HEK293 (cell line): ENCODE results near the gene AKAP12.

Source experiments
- CTCF ChIA-PET: fragments of 350-600 bp; formaldehyde crosslinking; extraction: SDS; loops from one replicate; lab custom pipeline; 2021; ENCODE audit warnings: antibody characterized with exemption; lab: Yijun Ruan, JAX
- POLR2A ChIA-PET: fragments of 300-600 bp; formaldehyde crosslinking; extraction: SDS; loops from one replicate; lab custom pipeline; 2020; ENCODE audit warnings: antibody characterized with exemption, inconsistent platforms; lab: Yijun Ruan, JAX
- H3K27ac ChIP-seq: fragments of 200-500 bp; sonication (Bioruptor generic); 2 replicates; pipeline ENCODE4 v1.5.1; 2014; ENCODE audit warnings: low read depth, low read length, control low read depth, inconsistent platforms; ENCODE audit errors: extremely low read depth
- H3K36me3 ChIP-seq, 2 experiments: fragments of 200-500 bp in 1 of 2; sonication (Bioruptor generic) in 1 of 2; 1 replicate in 1 of 2; 2 replicates in 1 of 2; pipeline ENCODE4 v1.5.1; 2014 to 2017; ENCODE audit warnings: inconsistent platforms in 2 of 2, low read length in 2 of 2; ENCODE audit not compliant: control insufficient read depth in 2 of 2, insufficient read depth in 1 of 2
- H3K4me1 ChIP-seq: fragments of 200-500 bp; sonication (Bioruptor generic); 2 replicates; pipeline ENCODE4 v1.5.1; 2014; ENCODE audit warnings: mild to moderate bottlenecking, low read length, inconsistent platforms; ENCODE audit not compliant: control insufficient read depth, insufficient read depth
- H3K4me3 ChIP-seq: 2 replicates; pipeline ENCODE4 v1.5.1; 2011; ENCODE audit warnings: low read depth, mild to moderate bottlenecking, control low read depth, low read length, moderate library complexity
- H3K9me3 ChIP-seq: fragments of 200-500 bp; sonication (Bioruptor generic); 2 replicates; pipeline ENCODE4 v1.5.1; 2014; ENCODE audit warnings: low read depth, low read length, inconsistent platforms; ENCODE audit not compliant: control insufficient read depth, insufficient read depth
- GLIS1 ChIP-seq: fragments of 450-650 bp; formaldehyde crosslinking; IDR thresholded peaks from 2 replicates; pipeline ENCODE4 v1.5.1; 2016; ENCODE audit warnings: missing biosample characterization, missing genetic modification characterization
- PRDM6 ChIP-seq: fragments of 450-650 bp; formaldehyde crosslinking; IDR thresholded peaks from 2 replicates; pipeline ENCODE4 v1.5.1; 2017; ENCODE audit warnings: missing biosample characterization, missing genetic modification characterization
- SCRT2 ChIP-seq: fragments of 450-650 bp; formaldehyde crosslinking; IDR thresholded peaks from 2 replicates; pipeline ENCODE4 v1.5.1; 2016; ENCODE audit warnings: missing biosample characterization, missing genetic modification characterization
- TCF7L2 ChIP-seq: IDR thresholded peaks from 2 replicates; pipeline ENCODE4 v1.6.1; 2011; ENCODE audit warnings: low read depth, mild to moderate bottlenecking, inconsistent platforms, low read length, moderate library complexity, borderline replicate concordance
- YY1 ChIP-seq: fragments of 450-650 bp; formaldehyde crosslinking; IDR thresholded peaks from 2 replicates; pipeline ENCODE4 v1.5.1; 2018; ENCODE audit warnings: missing biosample characterization, missing genetic modification characterization
- ZEB2 ChIP-seq: fragments of 450-650 bp; formaldehyde crosslinking; IDR thresholded peaks from 2 replicates; pipeline ENCODE4 v1.5.1; 2016; ENCODE audit warnings: missing biosample characterization, missing genetic modification characterization
- ZFP3 ChIP-seq: fragments of 450-650 bp; formaldehyde crosslinking; IDR thresholded peaks from 2 replicates; pipeline ENCODE4 v1.5.1; 2016; ENCODE audit warnings: low read depth, missing biosample characterization, missing genetic modification characterization
- ZNF140 ChIP-seq: fragments of 450-650 bp; formaldehyde crosslinking; IDR thresholded peaks from 2 replicates; pipeline ENCODE4 v1.5.1; 2016; ENCODE audit warnings: missing biosample characterization, missing genetic modification characterization
- ZNF174 ChIP-seq: fragments of 450-650 bp; formaldehyde crosslinking; IDR thresholded peaks from 2 replicates; pipeline ENCODE4 v1.5.0; 2017; ENCODE audit warnings: missing biosample characterization, mild to moderate bottlenecking, missing genetic modification characterization
- ZNF266 ChIP-seq: fragments of 450-650 bp; formaldehyde crosslinking; IDR thresholded peaks from 2 replicates; pipeline ENCODE4 v1.5.1; 2016; ENCODE audit warnings: missing biosample characterization, missing genetic modification characterization, low read depth
- ZNF311 ChIP-seq: fragments of 450-650 bp; formaldehyde crosslinking; IDR thresholded peaks from 2 replicates; pipeline ENCODE4 v1.5.1; 2017; ENCODE audit warnings: missing biosample characterization, missing genetic modification characterization, borderline replicate concordance
- ZNF341 ChIP-seq: fragments of 450-650 bp; formaldehyde crosslinking; IDR thresholded peaks from 2 replicates; pipeline ENCODE4; 2016; ENCODE audit warnings: low read depth, missing biosample characterization, missing genetic modification characterization
- ZNF350 ChIP-seq: fragments of 450-650 bp; formaldehyde crosslinking; IDR thresholded peaks from 2 replicates; pipeline ENCODE4 v1.5.0; 2017; ENCODE audit warnings: missing biosample characterization, mild to moderate bottlenecking, missing genetic modification characterization
- ZNF394 ChIP-seq: fragments of 450-650 bp; formaldehyde crosslinking; IDR thresholded peaks from 2 replicates; pipeline ENCODE4 v1.5.1; 2016; ENCODE audit warnings: missing biosample characterization, missing genetic modification characterization, mild to moderate bottlenecking, moderate library complexity, borderline replicate concordance
- ZNF449 ChIP-seq: fragments of 450-650 bp; formaldehyde crosslinking; IDR thresholded peaks from 2 replicates; pipeline ENCODE4 v1.5.1; 2017; ENCODE audit warnings: missing biosample characterization, mild to moderate bottlenecking, missing genetic modification characterization, moderate library complexity
- ZNF501 ChIP-seq: fragments of 450-650 bp; formaldehyde crosslinking; IDR thresholded peaks from 2 replicates; pipeline ENCODE4 v1.5.1; 2016; ENCODE audit warnings: missing biosample characterization, missing genetic modification characterization
- ZNF548 ChIP-seq: fragments of 450-650 bp; formaldehyde crosslinking; IDR thresholded peaks from 2 replicates; pipeline ENCODE4 v1.5.1; 2016; ENCODE audit warnings: missing biosample characterization, missing genetic modification characterization
- ZNF555 ChIP-seq: fragments of 450-650 bp; formaldehyde crosslinking; conservative IDR thresholded peaks from 2 replicates; pipeline ENCODE4 v1.5.1; 2017; ENCODE audit warnings: missing biosample characterization, mild to moderate bottlenecking, missing genetic modification characterization, inconsistent platforms
- ZNF600 ChIP-seq: fragments of 450-650 bp; formaldehyde crosslinking; IDR thresholded peaks from 2 replicates; pipeline ENCODE4 v1.5.1; 2016; ENCODE audit warnings: missing biosample characterization, missing genetic modification characterization
- ZNF610 ChIP-seq: fragments of 450-650 bp; formaldehyde crosslinking; IDR thresholded peaks from 2 replicates; pipeline ENCODE4 v1.5.1; 2016; ENCODE audit warnings: missing biosample characterization, missing genetic modification characterization, borderline replicate concordance
- ZNF692 ChIP-seq: fragments of 450-650 bp; formaldehyde crosslinking; IDR thresholded peaks from 2 replicates; pipeline ENCODE4 v1.5.1; 2016; ENCODE audit warnings: missing biosample characterization, missing genetic modification characterization
- ZNF768 ChIP-seq: fragments of 450-650 bp; formaldehyde crosslinking; IDR thresholded peaks from 2 replicates; pipeline ENCODE4 v1.5.1; 2018; ENCODE audit warnings: missing biosample characterization, mild to moderate bottlenecking, missing genetic modification characterization
- ZNF830 ChIP-seq: fragments of 450-650 bp; IDR thresholded peaks from 2 replicates; pipeline ENCODE4 v1.5.0; 2018; ENCODE audit warnings: missing biosample characterization, missing genetic modification characterization, low read depth, mild to moderate bottlenecking, moderate library complexity
- TF ChIP-seq, protein P1 (sequence below): fragments of 450-650 bp; formaldehyde crosslinking; IDR thresholded peaks from 2 replicates; pipeline ENCODE4 v1.5.1; 2016; ENCODE audit warnings: missing biosample characterization, missing genetic modification characterization

Gene AKAP12

GRCh38 chr6:151284012-151284411, 44.2 kb downstream of the AKAP12 start:
- H3K27ac ChIP-seq = no peak overlapping the region
- ChIA-PET POLR2A (no interaction called here), CTCF (interaction anchor here (1.0 to 1.4 kb wide), 2 partner anchors 12 to 41 kb away, joined by 4 to 5 read pairs; no protein-coding TSS in a partner anchor)
- H3K36me3 ChIP-seq = no peaks in the 10 kb centered on the region
- H3K9me3 ChIP-seq = no peaks in the 10 kb centered on the region
- H3K4me3 ChIP-seq = no peak overlapping the region
- no peaks in the 10 kb centered on the region for H3K4me1 ChIP-seq
- no peak for TF ChIP-seq ZNF394 (tag by site-specific recombination)
- TF ChIP-seq ZNF266 (tag by site-specific recombination) = no peak
- TF ChIP-seq ZNF174 = no peak
- TF ChIP-seq, protein P1, sequence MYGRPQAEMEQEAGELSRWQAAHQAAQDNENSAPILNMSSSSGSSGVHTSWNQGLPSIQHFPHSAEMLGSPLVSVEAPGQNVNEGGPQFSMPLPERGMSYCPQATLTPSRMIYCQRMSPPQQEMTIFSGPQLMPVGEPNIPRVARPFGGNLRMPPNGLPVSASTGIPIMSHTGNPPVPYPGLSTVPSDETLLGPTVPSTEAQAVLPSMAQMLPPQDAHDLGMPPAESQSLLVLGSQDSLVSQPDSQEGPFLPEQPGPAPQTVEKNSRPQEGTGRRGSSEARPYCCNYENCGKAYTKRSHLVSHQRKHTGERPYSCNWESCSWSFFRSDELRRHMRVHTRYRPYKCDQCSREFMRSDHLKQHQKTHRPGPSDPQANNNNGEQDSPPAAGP (tag by site-specific recombination) = no peak
- TF ChIP-seq TCF7L2 = no peak
- no peak for TF ChIP-seq ZNF600 (tag by site-specific recombination)
- no peak for TF ChIP-seq ZFP3
- no peak for TF ChIP-seq SCRT2 (tag by site-specific recombination)
- TF ChIP-seq ZNF610 (tag by site-specific recombination) = no peak
- TF ChIP-seq ZNF311 (tag by site-specific recombination) = no peak
- TF ChIP-seq ZNF830 (tag by site-specific recombination) = no peak
- no peak for TF ChIP-seq GLIS1 (tag by site-specific recombination)
- no peak for TF ChIP-seq ZEB2 (tag by site-specific recombination)
- TF ChIP-seq ZNF548 = no peak
- TF ChIP-seq ZNF140 (tag by site-specific recombination) = no peak
- TF ChIP-seq ZNF350 (tag by site-specific recombination) = no peak
- TF ChIP-seq YY1 (tag by site-specific recombination) = no peak

GRCh38 chr6:151284548-151285017, 44.8 kb downstream of the AKAP12 start:
- no peaks in the 10 kb centered on the region for H3K9me3 ChIP-seq
- H3K27ac ChIP-seq = no peak overlapping the region
- no peaks in the 10 kb centered on the region for H3K4me1 ChIP-seq
- no peak overlapping the region for H3K4me3 ChIP-seq
- TF ChIP-seq ZNF555 (tag by site-specific recombination) (no peak), ZNF341 (tag by site-specific recombination) (no peak), PRDM6 (tag by site-specific recombination) (no peak), ZNF449 (tag by site-specific recombination) (no peak), ZNF692 (tag by site-specific recombination) (no peak), ZNF768 (tag by site-specific recombination) (no peak), ZNF501 (tag by site-specific recombination) (no peak)
- CTCF ChIA-PET = interaction anchor here (1.0 to 1.4 kb wide), 2 partner anchors 12 to 40 kb away, joined by 4 to 5 read pairs; no protein-coding TSS in a partner anchor
- H3K36me3 ChIP-seq = no peaks in the 10 kb centered on the region
- POLR2A ChIA-PET = no interaction called here
